Immature natural killer cell (primary cell): Measurements from ENCODE around the gene SRRM4. TPM values are rescaled to one million over a fixed set of nuclear protein-coding genes. Genes with fewer than 3 reads are reported as not detected.
A peak's percentile ranks its signal among the peaks of the same experiment; 100 is the strongest.
"Not testable (repeated sequence)": the region's sequence is repeated elsewhere in the genome, so short reads cannot be mapped to it uniquely, and the experiment has no call there.

Experiments used
- DNase-seq, 3 donors: peaks; one replicate each; pipeline ENCODE4 v3.0.0; 2022; ENCODE audit warnings: mixed read lengths in 1 of 3
- H3K27ac Mint-ChIP-seq, 6 donors: one replicate each; pipeline ENCODE4 v1.8.0; 2020; ENCODE audit warnings: mixed read lengths in 6 of 6, mild to moderate bottlenecking in 5 of 6, inconsistent platforms in 4 of 6, moderate library complexity in 3 of 6
- H3K27me3 Mint-ChIP-seq, 3 donors: one replicate each; pipeline ENCODE4 v1.8.0; 2020 to 2021; ENCODE audit warnings: low read depth in 3 of 3, mild to moderate bottlenecking in 3 of 3, mixed read lengths in 3 of 3, moderate library complexity in 3 of 3, inconsistent platforms in 1 of 3
- H3K36me3 Mint-ChIP-seq, 3 donors: one replicate each; pipeline ENCODE4 v1.8.0; 2020; ENCODE audit warnings: mixed read lengths in 3 of 3, inconsistent platforms in 2 of 3, mild to moderate bottlenecking in 2 of 3
- H3K4me1 Mint-ChIP-seq, 2 donors: one replicate each; pipeline ENCODE4 v1.8.0; 2020; ENCODE audit warnings: inconsistent platforms in 2 of 2, mild to moderate bottlenecking in 2 of 2, mixed read lengths in 2 of 2, moderate library complexity in 1 of 2
- H3K4me3 Mint-ChIP-seq, 5 donors: one replicate each; pipeline ENCODE4 v1.8.0; 2020; ENCODE audit warnings: mild to moderate bottlenecking in 5 of 5, mixed read lengths in 5 of 5, inconsistent platforms in 3 of 5, moderate library complexity in 3 of 5
- H3K9me3 Mint-ChIP-seq, 6 donors: one replicate each; pipeline ENCODE4 v1.8.0; 2020; ENCODE audit warnings: mild to moderate bottlenecking in 6 of 6, mixed read lengths in 6 of 6, inconsistent platforms in 4 of 6, moderate library complexity in 3 of 6
- polyA plus RNA-seq, 3 donors: library from polyadenylated mRNA; unstranded; fragments of 300-500 nt; fragmentation: Illumina TruSeq; gene quantifications; one replicate each; pipeline ENCODE4 v1.2.3, GENCODE V29; 2021

Gene SRRM4
- polyA plus RNA-seq, 3 donors from 2014 or later: not detected

- no peaks in the 10 kb centered on the region for H3K4me1 Mint-ChIP-seq
- peaks cover 0 to 7% (median 0%) of the 10 kb centered on the region in 3 donors for H3K27me3 Mint-ChIP-seq
- no peak for DNase-seq
- peaks cover 0 to 1% (median 0%) of the 10 kb centered on the region in 6 donors for H3K9me3 Mint-ChIP-seq
- no peak overlapping the region for H3K27ac Mint-ChIP-seq
- no peaks in the 10 kb centered on the region for H3K36me3 Mint-ChIP-seq
- H3K4me3 Mint-ChIP-seq: no peak overlapping the region
Measured at GRCh38 chr12:119090865-119091264, 109.5 kb downstream of the SRRM4 start.

- Mint-ChIP-seq H3K4me3 (no peak overlapping the region), H3K9me3 (peaks cover 0 to 7% (median 1%) of the 10 kb centered on the region in 6 donors), H3K27ac (no peak overlapping the region), H3K4me1 (no peaks in the 10 kb centered on the region), H3K36me3 (peaks cover 0 to 3% (median 0%) of the 10 kb centered on the region in 3 donors), H3K27me3 (peaks cover 0 to 14% (median 0%) of the 10 kb centered on the region in 3 donors)
- DNase-seq: no peak
Measured at GRCh38 chr12:119096429-119097202, 115.3 kb downstream of the SRRM4 start.

GRCh38 chr12:119100933-119101332, 119.6 kb downstream of the SRRM4 start:
- no peaks in the 10 kb centered on the region for H3K4me1 Mint-ChIP-seq
- H3K27me3 Mint-ChIP-seq: peaks cover 0 to 7% (median 3%) of the 10 kb centered on the region in 3 donors
- no peak for DNase-seq
- no peak overlapping the region for H3K4me3 Mint-ChIP-seq
- peaks cover 0 to 3% (median 0%) of the 10 kb centered on the region in 3 donors for H3K36me3 Mint-ChIP-seq
- no peak overlapping the region for H3K27ac Mint-ChIP-seq
- peaks cover 0 to 7% (median 2%) of the 10 kb centered on the region in 6 donors for H3K9me3 Mint-ChIP-seq

DNA sequence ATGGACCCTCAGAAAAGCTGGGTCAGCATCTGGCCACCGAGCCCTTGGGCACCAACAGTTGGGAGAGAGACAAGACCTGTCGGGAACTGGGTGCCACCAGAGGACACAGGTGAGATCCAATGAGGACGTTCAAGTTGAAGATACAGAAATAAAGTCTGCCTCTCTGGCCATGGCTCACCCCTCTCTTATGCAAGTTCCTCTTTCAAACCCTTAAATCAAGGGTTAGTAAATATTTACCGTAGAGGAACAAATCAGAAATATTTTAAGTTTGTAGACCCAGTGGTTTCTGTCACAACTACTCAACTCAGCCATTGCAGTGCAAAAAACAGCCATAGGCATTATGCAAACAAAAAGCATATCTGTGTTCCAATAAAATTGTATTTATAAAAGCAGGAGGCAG, 120.9 kb downstream of the SRRM4 start:
- H3K4me1 Mint-ChIP-seq: no peaks in the 10 kb centered on the region
- H3K9me3 Mint-ChIP-seq: peaks cover 0 to 7% (median 3%) of the 10 kb centered on the region in 6 donors
- peaks cover 0 to 4% (median 3%) of the 10 kb centered on the region in 3 donors for H3K27me3 Mint-ChIP-seq
- no peak for DNase-seq
- no peak overlapping the region for H3K27ac Mint-ChIP-seq
- H3K4me3 Mint-ChIP-seq: no peak overlapping the region
- peaks cover 0 to 3% (median 0%) of the 10 kb centered on the region in 3 donors for H3K36me3 Mint-ChIP-seq

GRCh38 chr12:119102714-119103113, 121.4 kb downstream of the SRRM4 start:
- no peak overlapping the region for H3K27ac Mint-ChIP-seq
- no peak for DNase-seq
- H3K4me1 Mint-ChIP-seq: no peaks in the 10 kb centered on the region

DNA sequence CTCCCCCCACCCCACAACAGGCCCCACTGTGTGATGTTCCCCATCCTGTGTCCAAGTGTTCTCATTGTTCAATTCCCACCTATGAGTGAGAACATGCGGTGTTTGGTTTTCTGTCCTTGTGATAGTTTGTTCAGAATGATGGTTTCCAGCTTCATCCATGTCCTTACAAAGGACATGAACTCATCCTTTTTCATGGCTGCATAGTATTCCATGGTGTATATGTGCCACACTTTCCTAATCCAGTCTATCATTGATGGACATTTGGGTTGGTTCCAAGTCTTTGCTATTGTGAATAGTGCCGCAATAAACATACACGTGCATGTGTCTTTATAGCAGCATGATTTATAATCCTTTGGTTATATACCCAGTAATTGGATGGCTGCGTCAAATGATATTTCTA, 123.6 kb downstream of the SRRM4 start:
- not testable (repeated sequence) for H3K9me3 Mint-ChIP-seq, H3K4me1 Mint-ChIP-seq, H3K27me3 Mint-ChIP-seq, H3K36me3 Mint-ChIP-seq, H3K4me3 Mint-ChIP-seq, DNase-seq, H3K27ac Mint-ChIP-seq

More at GRCh38 chr12:119102714-119103113, 121.4 kb downstream of the SRRM4 start:
- Mint-ChIP-seq H3K27me3 (peaks cover 0 to 4% (median 3%) of the 10 kb centered on the region in 3 donors), H3K9me3 (peaks cover 0 to 7% (median 4%) of the 10 kb centered on the region in 6 donors), H3K36me3 (peaks cover 0 to 3% (median 0%) of the 10 kb centered on the region in 3 donors), H3K4me3 (no peak overlapping the region)

DNA sequence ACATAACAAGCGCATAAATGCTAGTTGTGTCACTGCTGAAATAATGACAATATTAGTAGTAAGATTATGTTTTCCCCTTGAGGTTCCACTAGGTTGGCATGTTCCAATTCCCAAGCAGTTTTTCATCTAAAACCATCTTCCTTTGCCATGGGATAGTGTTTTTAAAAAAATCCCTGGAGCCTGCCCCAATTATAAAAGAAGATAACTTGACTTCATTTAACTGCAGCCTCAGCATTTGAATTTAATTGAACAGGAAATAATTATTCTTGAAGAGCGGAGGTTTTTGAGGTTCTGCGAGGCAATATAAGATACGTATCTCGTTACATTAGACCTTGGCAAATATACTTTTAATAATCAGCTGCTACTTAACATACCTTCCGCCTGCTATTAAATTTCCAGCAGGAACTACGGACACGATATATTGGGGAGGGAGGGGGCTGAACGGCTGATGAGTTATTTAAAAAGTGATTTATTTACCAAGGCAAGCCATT, 132.2 kb downstream of the SRRM4 start:
- DNase-seq: no peak
- peaks cover 0 to 2% (median 0%) of the 10 kb centered on the region in 6 donors for H3K9me3 Mint-ChIP-seq
- H3K27ac Mint-ChIP-seq: no peak overlapping the region
- no peaks in the 10 kb centered on the region for H3K4me1 Mint-ChIP-seq
- no peak overlapping the region for H3K4me3 Mint-ChIP-seq
- no peaks in the 10 kb centered on the region for H3K36me3 Mint-ChIP-seq
- H3K27me3 Mint-ChIP-seq: peaks cover 0 to 2% (median 2%) of the 10 kb centered on the region in 3 donors

GRCh38 chr12:119114294-119114693, 133.0 kb downstream of the SRRM4 start:
- Mint-ChIP-seq H3K27me3 (peaks cover 0 to 2% (median 2%) of the 10 kb centered on the region in 3 donors), H3K4me3 (no peak overlapping the region), H3K4me1 (no peaks in the 10 kb centered on the region), H3K27ac (no peak overlapping the region), H3K36me3 (no peaks in the 10 kb centered on the region), H3K9me3 (peaks cover 0 to 2% (median 0%) of the 10 kb centered on the region in 6 donors)
- DNase-seq: no peak

GRCh38 chr12:119115296-119115905, 134.1 kb downstream of the SRRM4 start:
- Mint-ChIP-seq H3K27me3 (peaks cover 0 to 4% (median 2%) of the 10 kb centered on the region in 3 donors), H3K4me1 (no peaks in the 10 kb centered on the region), H3K27ac (no peak overlapping the region), H3K4me3 (no peak overlapping the region), H3K36me3 (no peaks in the 10 kb centered on the region), H3K9me3 (peaks cover 0 to 2% (median 0%) of the 10 kb centered on the region in 6 donors)
- DNase-seq: peak in 1 of 3 donors; percentile 4

GRCh38 chr12:119117936-119118335, 136.6 kb downstream of the SRRM4 start:
- Mint-ChIP-seq H3K9me3 (no peaks in the 10 kb centered on the region), H3K36me3 (no peaks in the 10 kb centered on the region), H3K4me3 (no peak overlapping the region), H3K27me3 (peaks cover 0 to 4% (median 3%) of the 10 kb centered on the region in 3 donors), H3K4me1 (no peaks in the 10 kb centered on the region), H3K27ac (no peak overlapping the region)
- no peak for DNase-seq

DNA sequence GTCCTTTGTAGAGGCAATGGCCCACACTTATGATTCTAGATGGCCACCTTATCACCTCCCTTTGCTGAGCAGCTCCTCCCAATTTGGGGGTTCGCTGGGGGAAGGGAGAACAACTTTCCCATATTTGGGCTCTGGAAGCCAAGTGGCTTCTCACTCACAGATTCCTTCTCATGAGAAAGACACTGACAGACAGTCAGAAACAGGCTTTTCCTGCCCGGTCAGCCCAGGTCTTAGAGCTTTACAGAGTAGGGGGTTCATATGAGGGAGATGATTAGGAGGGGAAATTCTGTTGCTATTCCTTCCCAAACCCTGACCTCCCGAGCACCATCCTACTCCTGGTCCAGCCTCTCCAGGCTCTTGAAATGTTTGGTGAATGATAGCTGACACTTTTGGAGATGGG, 137.3 kb downstream of the SRRM4 start:
- H3K4me3 Mint-ChIP-seq: no peak overlapping the region
- no peaks in the 10 kb centered on the region for H3K36me3 Mint-ChIP-seq
- H3K9me3 Mint-ChIP-seq: no peaks in the 10 kb centered on the region
- DNase-seq: no peak
- H3K4me1 Mint-ChIP-seq: no peaks in the 10 kb centered on the region
- H3K27me3 Mint-ChIP-seq: peaks cover 0 to 4% (median 3%) of the 10 kb centered on the region in 3 donors
- no peak overlapping the region for H3K27ac Mint-ChIP-seq

- Mint-ChIP-seq H3K36me3 (no peaks in the 10 kb centered on the region), H3K27ac (no peak overlapping the region), H3K4me1 (no peaks in the 10 kb centered on the region), H3K4me3 (no peak overlapping the region), H3K27me3 (peaks cover 2 to 4% (median 3%) of the 10 kb centered on the region in 3 donors), H3K9me3 (no peaks in the 10 kb centered on the region)
- DNase-seq: no peak
Measured at GRCh38 chr12:119122047-119122446, 140.7 kb downstream of the SRRM4 start.

- no peak overlapping the region for H3K4me3 Mint-ChIP-seq
- H3K27ac Mint-ChIP-seq: no peak overlapping the region
- H3K9me3 Mint-ChIP-seq: no peaks in the 10 kb centered on the region
- H3K36me3 Mint-ChIP-seq: no peaks in the 10 kb centered on the region
- no peak for DNase-seq
- no peaks in the 10 kb centered on the region for H3K4me1 Mint-ChIP-seq
- H3K27me3 Mint-ChIP-seq: peaks cover 2 to 4% (median 3%) of the 10 kb centered on the region in 3 donors
Measured at GRCh38 chr12:119122751-119123150, 141.4 kb downstream of the SRRM4 start.

- Mint-ChIP-seq H3K27me3 (peaks cover 1 to 4% (median 2%) of the 10 kb centered on the region in 3 donors), H3K9me3 (peaks cover 0 to 9% (median 1%) of the 10 kb centered on the region in 6 donors), H3K27ac (no peak overlapping the region), H3K4me3 (no peak overlapping the region), H3K4me1 (no peaks in the 10 kb centered on the region), H3K36me3 (peaks cover 0 to 4% (median 0%) of the 10 kb centered on the region in 3 donors)
- DNase-seq: no peak
Measured at GRCh38 chr12:119128527-119128926, 147.2 kb downstream of the SRRM4 start.
